Neuron (in vitro differentiated cells): ENCODE results near the gene NR5A2.

Source experiments
- H2AFZ ChIP-seq: one replicate; pipeline ENCODE4 v1.6.1; 2013; ENCODE audit warnings: low read depth, mild to moderate bottlenecking, inconsistent platforms, low read length, moderate library complexity
- H3K27me3 ChIP-seq: one replicate; pipeline ENCODE4 v1.6.1; 2013; ENCODE audit warnings: low read length; ENCODE audit not compliant: insufficient read depth
- H3K36me3 ChIP-seq: one replicate; pipeline ENCODE4 v1.6.1; 2013; ENCODE audit warnings: low read length; ENCODE audit not compliant: insufficient read depth
- H3K4me1 ChIP-seq: one replicate; pipeline ENCODE4 v1.6.1; 2013; ENCODE audit warnings: low read length; ENCODE audit not compliant: insufficient read depth
- H3K4me3 ChIP-seq: 2 replicates; pipeline ENCODE4 v1.5.1; 2013; ENCODE audit warnings: mild to moderate bottlenecking, low read length, moderate library complexity
- H3K9me3 ChIP-seq: one replicate; pipeline ENCODE4 v1.6.1; 2013; ENCODE audit warnings: low read length

Gene NR5A2

GRCh38 chr1:200223613-200224012 is 196.1 kb downstream of the NR5A2 start:
- Histone ChIP-seq H3K4me1 (peaks cover 23% of the 10 kb centered on the region), H2AFZ (no peak overlapping the region), H3K36me3 (no peaks in the 10 kb centered on the region), H3K9me3 (no peaks in the 10 kb centered on the region), H3K27me3 (no peaks in the 10 kb centered on the region), H3K4me3 (no peak overlapping the region)

- H3K4me3 ChIP-seq = no peak overlapping the region
- no peaks in the 10 kb centered on the region for H3K27me3 ChIP-seq
- H3K9me3 ChIP-seq = no peaks in the 10 kb centered on the region
- no peaks in the 10 kb centered on the region for H3K36me3 ChIP-seq
- H2AFZ ChIP-seq = no peak overlapping the region
- peaks cover 23% of the 10 kb centered on the region for H3K4me1 ChIP-seq
These were observed 196.8 kb downstream of the NR5A2 start for GRCh38 chr1:200224315-200224714.

- Histone ChIP-seq H3K4me3 (no peak overlapping the region), H3K9me3 (no peaks in the 10 kb centered on the region), H3K4me1 (peaks cover 23% of the 10 kb centered on the region), H3K36me3 (no peaks in the 10 kb centered on the region), H2AFZ (no peak overlapping the region), H3K27me3 (no peaks in the 10 kb centered on the region)
These were observed 198.9 kb downstream of the NR5A2 start for GRCh38 chr1:200226268-200226968.

- Histone ChIP-seq H3K4me1 (peaks cover 23% of the 10 kb centered on the region), H3K36me3 (no peaks in the 10 kb centered on the region), H3K4me3 (no peak overlapping the region), H2AFZ (no peak overlapping the region), H3K9me3 (no peaks in the 10 kb centered on the region), H3K27me3 (no peaks in the 10 kb centered on the region)
These were observed 199.4 kb downstream of the NR5A2 start for GRCh38 chr1:200226969-200227303.
